Measurements from ENCODE around the gene EFCAB8.

EFCAB8 gene, protein sequence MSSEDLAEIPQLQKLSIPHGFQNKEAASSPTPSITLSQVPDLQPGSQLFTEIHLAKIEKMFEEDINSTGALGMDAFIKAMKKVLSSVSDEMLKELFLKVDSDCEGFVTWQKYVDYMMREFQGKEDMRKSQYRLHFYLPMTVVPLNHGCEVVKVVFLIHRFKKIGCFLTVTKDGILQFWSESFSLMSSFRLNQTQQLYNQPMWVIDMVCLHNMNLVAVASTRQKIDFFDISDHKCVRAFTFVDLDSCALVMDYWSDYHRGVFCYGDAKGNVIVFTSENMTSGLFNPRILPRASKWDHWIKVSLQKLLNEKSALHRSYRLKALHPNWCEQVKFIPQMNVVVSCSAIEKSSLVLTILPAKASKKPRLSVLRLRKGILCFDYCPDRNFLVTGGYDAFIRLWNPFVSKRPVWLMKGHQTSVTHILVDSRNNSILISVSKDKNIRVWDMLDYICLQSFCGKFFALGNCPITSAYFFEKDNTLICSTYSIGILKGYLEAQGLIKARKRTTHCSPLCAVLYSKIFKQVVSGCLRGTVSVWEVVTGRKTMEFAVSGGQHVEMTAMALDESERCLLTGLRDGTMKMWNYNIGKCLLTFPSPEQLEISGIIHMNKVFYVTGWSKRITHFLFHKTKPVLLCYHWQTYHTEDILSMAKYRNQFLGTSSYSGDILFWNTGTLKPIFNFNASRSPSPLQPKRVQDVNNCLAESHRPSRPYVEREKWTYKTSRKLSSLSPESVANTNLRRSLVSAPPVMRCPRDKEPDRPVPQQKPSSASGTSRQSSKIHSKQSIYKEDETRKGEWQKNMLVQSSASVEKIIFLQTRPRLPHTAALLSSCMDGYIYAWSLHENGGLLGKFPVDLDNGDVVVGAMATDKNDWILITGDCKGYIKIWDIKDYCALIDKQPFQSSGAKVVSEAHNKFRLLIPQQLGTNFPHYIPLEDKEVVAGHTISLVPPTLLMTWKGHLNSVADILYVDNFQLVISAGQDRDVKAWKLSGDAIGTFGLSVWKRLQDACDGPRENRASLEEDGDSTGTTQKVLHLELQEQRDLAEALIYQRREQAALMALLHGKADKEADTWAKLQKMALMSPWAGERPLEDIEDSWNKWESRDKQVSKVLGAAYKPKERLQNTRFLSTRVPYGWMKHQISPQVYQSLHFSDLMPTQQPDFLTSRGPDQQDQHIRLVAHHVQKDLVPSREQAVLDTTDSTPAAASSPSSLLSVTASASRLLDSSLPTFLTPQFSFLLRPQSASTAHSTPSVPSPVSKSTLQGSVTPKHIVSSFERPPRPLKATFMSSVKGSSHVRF

DNA sequence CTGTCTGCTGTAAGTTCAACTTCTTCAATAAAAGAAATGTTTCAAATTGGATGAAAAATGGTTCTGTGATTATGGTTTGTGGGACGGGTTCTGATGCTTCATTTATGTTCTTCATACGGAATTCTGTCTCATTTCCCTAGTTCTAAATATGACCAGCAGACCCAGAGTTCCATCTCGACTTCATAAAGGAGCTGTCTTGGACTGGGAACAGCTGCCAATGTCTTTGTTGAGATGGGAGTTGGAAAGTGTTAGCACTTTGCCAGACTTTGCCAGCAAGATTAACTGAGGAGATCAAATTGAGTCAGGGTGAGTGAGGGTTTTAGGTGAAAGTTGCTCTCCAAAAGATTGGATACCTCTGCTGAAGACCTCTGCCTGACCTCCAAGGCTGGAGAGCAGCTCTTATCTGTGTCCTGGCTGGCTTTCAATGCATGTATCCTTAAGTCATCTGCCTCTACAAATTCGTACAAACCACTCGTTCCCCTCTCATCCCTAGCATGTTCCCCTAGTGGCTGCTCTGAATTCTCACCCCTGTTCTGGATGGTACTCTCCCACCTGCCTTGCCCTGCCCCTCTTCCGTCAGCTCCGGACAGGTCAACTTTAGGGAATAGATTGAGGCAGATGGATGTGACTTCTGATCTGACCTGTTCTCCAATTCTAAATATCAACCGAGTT, at the start of gene EFCAB8:
EFCAB8 (plus strand) TSS at position 223 of the 672 bp plus-strand sequence. CDS start 4,870 bp downstream, outside the sequence.
- DNase-seq, result no peak

DNA sequence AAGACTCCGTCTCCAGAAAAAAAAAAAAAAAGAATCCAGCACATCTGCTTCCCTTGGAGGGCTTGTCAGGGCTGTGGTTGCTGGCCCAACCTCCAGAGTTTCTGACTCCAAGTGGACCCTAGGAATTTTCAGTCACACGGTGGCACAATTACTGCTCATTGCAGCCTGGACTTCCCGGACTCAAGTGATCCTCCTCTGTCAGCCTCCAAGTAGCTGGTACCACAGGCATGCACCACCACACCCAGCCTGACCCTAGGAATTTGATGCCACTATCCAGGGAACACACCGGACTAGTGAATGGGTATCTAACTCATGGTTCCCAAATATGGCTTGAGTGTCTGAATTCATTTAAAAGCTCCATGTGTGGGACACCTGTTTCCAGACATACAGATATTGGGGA, 48.8 kb upstream of the EFCAB8 start:
- DNase-seq, result no peak

DNA sequence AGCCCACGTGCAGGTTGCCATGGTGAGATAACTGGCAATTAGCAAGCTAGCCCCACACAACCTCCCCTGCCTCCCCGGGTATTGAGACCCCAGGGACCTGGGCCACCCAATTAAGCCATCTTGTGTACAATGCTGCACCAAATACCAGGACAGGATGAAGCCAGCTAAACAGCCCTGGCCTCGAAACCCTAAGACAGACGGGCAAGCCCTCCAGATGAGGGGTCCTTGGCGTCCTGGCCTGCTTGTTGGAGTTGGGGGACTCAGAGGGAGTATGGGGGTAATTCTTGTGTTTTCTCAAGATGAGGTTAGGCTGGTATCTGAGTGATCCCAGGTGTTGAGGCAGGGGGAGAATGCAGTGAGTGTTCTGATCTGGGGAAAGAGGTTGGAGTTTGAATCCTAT, 47.8 kb upstream of the EFCAB8 start:
- no peak for DNase-seq

DNA sequence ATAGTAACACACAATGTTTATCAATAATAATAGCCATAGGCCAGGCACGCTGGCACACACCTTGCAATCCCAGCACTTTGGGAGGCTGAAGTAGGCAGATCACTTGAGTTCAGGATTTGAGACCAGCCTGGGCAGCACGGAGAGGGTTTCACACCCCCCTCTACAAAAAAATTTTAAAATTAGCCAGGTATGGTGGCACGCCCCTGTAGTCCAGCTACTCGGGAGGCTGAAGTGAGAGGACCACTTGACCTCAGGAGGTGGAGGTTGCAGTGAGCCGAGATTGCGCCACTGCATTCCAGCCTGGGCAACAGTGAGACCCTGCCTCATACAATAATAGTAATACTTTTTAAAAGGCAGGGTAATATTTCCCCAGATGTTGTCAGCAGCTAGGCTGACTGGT, 46.8 kb upstream of the EFCAB8 start:
- DNase-seq, result no peak

DNA sequence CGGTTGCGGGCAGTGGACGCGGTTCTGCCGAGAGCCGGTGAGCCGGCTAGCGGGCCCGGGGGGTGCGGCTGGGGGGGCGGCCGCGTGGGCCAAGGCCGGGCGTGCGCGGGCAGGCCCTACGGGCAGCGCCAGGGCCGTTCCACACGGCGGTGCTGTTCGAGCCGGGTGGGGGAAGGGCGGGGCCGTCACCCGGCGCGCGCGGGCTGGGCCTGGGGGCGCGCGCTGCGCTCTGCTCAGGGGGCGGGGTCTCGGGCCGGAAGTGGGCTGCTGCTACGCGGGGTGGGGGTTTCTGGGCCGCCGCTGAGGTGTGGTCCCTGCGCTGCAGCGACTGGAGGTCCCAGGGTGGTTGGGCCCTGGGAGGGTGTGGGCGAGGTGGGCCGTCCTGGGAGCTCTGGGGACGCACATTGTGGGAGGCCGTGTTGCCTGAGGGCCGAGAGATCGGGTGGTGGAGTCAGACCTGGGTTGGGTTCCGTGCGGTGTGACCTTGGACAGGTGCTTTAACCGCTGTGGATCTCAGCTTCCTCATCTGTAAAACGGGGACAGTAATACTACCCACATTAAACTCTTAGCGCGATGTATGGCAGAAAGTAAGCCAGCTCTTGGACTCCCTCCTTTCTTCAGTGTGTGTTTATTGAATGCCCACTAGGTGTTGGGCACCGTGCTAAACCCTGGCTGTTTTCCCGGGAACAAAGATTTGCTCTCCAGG, 38.6 kb upstream of the EFCAB8 start:
- peak; percentile 8 for DNase-seq

DNA sequence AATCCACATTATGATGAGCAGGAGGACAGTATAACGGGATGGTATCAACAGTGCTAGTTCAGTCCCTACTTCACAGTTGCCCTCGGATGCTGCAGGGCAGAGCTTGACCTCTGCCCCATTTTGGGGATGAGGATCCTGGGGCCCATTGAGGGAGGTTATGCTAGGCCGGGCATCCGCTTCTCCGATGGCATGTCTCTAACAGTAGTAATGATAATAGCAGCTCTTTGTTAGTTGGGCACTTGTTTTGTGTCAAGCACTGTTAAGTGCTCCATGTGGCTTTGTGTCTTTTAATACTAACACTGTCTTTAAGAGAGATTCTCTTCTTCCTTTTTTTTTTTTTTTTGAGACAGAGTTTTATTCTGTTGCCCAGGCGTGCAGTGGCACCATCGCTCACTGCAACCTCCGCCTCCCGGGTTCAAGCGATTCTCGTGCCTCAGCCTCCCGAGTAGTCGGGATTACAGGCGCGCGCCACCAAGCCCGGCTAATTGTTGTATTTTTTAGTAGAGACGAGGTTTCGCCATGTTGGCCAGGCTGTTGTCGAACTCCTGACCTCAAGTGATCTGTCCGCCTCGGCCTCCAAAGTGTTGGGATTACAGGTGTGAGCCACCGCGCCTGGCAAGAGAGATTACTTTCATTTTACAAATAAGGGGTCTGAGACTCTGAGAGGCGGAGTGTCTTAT, 37.9 kb upstream of the EFCAB8 start:
- no peak for DNase-seq

DNA sequence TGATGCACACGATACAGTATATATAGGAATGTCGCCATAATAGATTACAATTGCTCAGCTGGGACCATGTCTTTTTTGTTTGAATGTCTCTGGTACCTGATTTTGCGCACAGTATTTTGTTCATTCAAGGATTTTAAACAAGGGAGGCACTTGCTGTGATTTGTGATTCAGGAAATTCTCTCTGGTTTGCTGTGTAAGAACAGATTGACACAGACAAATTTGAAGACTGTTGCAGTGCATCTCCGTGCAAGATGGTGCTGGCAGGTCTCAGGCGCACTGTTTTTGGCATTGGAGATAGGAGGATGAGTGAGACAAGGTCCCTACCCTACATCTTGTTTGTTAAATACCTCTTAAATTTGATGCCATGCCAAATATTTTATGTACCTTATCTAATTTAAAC, 36.5 kb upstream of the EFCAB8 start:
- no peak for DNase-seq

DNA sequence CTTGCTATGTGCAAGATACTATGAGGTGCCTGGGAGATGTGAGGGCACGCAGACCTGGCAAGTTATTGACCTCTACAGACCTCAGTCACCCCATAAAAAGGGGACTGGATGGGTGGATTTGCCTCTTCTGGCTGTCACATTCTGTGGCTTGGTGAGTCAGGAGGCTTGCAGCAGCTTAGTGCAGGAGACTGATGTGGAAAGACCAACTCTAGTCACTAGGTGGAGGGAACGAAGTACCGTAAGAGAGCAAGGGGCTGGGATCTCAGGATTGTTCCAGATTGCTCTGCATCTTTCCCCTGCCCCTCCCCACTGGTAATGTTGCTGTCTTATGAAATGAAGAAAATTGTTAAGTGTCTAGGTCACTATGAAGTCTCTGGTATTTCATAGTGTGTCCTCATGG, 35.6 kb upstream of the EFCAB8 start:
- DNase-seq, result no peak

DNA sequence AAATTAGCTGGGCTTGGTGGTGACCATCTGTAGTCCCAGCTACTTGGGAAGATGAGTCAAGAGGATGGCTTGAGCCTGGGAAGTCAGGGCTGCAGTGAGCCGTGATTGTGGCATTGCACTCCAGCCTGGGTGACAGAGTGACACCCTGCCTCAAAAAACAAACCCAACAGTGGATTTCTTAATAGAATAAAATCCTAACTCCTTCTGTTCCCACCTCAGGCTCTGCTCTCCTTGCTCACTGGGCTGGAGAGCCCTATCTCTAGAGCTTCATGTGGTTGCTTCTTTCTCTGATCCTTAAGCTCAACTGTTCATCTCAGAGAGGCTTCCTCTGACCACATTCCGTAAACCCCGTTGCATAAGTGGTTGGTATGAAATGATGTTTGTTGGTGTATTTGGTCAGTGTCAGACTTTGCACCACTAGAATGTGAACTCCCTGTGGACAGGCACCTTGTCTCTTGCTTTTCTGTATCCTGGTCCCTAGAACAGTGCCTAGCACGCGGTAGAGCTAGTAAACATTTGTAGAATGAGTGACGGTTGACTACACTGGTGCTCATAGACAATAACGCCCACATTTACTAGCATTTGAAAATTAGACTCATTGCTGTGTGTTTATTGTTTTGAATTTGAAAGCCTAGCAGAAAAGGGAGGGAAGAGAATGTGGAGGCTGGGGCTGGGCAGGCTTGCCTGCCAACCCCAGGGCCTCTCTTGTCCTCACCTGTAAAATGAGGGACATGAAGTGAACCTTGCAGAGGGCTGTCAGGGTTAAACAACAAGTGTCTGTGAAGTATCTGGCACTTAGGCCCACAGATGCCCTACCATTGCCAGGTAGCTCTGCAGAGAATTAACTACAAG, 34.8 kb upstream of the EFCAB8 start:
- peak; percentile 63 for DNase-seq

DNA sequence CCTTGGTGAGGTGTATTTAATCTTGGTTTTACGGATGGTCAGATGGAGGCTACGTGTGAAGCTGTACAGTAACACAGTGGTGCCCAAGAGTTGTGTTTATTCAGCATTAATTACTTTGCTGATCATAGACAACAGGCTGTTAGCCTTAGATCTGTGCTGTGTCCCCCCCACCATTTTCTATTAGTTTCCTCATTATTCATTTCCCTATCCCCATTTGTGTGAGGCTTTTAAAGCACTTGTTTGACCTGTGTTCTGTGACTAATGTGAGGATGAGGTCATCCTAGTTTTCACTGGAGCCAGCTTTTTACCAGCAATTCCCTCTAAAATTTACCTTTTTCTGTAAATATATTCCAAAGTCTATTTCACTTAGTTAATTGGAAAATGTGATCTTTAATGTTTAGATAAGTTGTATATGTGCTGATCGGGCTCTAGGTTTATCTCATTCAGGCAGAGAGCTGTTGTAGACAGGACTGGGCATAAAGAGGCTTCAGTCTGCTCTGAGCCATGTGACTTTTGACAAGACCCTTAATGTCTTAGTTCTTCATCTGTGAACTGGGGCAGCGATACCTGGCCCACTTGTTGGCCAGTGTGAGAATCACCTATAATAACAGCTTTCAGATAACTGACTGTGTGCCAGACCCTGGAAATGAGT, 30.6 kb upstream of the EFCAB8 start:
- peak; percentile 52 for DNase-seq

DNA sequence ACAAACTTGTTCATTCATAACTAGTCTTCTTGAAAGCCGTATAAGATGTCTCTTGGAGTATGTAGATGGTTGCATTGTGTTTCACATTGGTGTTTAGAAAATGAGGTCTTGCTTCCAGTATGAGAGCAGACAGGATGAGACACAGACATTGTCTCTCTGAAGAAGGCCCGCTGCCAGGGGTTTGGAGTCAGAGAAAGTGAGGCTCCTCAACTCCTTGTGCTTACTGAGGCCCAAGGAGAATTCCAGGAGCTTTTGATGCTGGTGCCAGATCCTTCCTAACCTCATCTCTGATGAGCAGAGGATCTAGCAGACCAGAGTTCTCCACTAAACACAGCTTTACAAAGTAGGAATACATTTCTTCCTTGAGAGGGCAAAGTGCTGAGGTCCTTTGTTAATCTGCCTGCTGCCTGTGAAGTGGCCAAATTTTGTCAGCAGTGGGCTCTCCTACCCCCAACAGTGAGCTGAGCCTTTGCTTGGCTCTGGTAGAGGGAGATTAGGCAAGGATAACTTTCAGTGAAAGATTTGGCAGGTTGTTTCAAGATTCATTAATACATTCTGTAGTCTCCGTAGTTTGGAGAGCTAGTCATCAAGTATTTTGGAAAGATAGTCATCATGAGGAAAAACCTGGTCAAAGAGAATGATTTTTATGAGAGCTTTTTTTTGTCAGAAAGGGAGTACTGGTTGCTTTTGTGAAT, 29.3 kb upstream of the EFCAB8 start:
- DNase-seq, result no peak

DNA sequence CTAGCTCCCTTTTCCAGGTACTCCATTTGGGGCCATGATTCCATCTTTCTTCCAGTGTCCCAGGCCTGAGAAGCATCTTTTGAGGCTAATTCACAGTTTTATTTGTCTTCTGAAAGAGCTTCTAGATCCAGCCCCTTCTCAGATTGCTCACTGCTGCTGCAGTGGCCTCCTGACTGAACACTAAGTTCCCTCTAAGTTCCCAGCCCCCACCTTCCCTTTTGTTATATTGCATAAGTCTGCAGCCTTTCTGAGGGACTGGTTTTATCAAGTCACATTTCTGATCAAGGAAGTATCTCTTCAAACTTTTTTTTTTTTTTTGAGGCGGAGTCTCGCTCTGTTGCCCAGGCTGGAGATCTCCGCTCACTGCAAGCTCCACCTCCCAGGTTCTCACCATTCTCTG, 28.3 kb upstream of the EFCAB8 start:
- DNase-seq, result no peak

DNA sequence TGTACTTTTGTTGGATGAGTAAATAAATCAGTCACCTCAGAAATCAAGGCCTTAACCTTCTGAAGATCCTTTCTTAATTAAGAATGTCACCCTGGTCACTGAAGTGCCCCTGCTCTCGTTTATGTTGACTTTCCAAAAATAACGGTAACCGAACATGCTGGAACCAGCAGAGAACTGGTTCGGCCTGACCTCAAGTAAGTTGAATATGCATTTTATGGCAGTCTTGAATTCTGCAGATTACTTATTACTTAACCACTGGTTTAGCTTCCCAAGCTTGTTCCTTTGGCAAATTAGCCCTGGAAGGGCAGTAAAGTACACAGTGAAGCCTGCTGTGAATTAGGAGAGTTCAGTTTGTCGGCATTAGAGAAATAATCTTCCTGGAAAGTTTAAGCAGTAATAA, 26.7 kb upstream of the EFCAB8 start:
- DNase-seq, result no peak

DNA sequence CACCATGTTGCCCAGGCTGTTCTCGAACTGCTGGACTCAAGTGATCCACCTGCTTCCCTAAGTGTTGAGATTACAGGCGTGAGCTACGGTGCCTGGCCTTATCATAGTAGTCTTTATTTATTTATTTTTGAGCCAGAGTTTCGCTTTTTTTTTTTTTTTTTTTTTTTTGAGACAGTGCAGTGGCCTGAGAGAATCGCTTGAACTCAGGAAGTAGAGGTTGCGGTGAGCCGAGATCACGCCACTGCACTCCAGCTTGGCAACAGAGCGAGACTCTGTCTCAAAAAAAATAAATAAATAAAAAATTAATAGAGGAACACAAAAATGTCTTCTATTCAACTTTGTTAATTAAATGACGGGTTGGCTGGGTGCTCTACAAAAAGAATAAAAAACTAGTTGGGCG, 26.1 kb upstream of the EFCAB8 start:
- no peak for DNase-seq

DNA sequence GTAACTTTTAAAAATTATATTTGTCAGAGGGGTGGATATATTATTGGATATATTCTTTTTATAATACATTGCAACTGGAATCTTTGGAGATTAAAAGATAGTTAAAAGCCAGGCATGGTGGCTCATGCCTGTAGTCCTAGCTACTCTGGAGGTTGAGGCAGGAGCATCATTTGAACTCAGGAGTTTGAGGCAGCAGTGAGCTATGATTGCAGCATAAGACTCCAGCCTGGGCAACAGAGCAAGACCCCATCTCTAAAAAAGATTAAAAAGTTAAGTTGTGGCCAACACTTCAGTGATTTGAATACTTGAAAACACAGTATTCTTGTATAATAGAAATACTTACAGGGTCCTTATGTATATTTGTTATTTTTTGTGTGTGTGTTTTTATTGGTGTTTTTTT, 23.8 kb upstream of the EFCAB8 start:
- DNase-seq, result no peak

DNA sequence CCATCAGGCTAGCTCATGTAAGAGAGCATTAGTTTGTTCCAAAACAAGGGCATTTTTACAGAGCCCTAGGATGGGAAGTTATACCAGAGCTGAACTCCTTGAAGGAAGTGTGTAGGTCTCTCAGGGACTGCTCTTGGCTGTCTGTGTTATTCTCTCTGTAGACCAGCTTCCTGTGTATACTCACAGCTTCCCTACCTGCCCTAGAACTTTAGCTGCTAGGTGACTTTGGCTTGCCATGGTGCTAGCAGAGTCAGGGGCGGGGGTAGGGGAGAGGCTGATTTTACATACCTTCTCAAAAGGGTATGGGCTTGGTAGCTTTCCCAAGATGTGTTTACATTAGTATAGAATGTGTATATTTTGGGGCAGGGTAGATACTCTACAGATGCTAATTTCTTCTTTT, 21.6 kb upstream of the EFCAB8 start:
- no peak for DNase-seq

DNA sequence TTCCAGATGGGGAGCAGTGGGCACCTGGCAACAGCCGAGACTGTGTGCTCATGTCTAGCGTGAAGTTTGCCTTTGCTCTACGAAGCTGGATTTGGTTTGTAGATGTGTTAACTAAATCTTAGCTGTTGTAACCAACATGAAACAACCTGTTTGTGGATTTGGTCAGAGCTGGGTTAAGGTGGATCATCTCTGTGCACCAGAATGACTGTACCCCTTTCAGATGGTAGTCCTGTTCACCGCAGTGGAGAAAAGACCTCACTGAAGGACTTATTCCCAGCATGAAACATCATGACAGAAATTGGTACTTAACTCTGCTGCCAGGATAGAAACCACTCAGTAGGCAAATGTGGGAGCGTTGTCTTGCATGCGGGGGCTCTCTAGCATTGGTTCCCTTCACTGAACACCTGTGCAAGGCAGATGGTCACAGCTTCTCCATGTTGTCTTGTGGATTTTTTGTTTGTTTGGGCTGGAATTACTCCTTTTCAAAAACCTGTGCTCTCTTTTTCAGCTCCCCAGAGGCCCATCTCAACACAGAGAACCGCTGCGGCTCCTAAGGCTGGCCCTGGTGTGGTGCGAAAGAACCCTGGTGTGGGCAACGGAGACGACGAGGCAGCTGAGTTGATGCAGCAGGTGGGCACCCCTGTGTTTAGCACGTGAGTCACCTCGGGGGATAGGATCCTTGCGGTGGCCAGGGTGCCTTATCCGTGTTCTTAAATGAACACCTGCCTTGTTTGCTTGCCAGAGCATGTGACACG, 19.3 kb upstream of the EFCAB8 start:
- DNase-seq, result peak; percentile 54

DNA sequence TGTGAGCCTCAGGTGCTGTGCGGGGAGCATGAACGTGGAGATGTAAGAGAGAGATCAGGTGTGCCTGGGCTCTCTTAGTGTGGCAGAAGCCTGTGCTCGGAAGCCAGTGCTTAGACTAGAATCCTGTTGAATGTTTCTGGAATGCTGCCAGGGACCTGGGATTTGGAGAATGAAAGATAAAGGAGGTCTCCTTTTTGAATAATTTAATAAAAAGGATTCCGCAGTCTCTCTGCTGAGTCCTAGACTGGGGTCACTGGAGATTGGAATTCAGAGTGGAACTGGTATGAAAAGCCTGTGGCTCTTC, 18.8 kb upstream of the EFCAB8 start:
- no peak for DNase-seq

DNA sequence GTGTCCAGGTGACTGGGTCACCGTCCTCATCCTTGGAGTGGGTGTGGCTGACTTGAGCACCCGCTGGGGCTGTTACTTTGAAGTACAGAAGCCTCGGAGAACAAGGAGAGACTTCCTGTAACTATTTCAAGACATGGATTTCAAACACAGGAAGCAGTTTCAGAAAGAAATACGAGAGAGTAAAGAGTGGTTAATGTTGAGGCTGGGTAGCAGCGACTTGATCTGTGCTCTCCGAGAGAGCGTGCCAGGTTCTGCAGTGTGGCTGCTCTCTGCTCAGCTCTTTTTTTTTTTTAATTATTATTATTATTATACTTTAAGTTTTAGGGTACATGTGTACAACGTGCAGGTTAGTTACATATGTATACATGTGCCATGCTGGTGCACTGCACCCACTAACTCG, 17.5 kb upstream of the EFCAB8 start:
- no peak for DNase-seq
